Astrocyte of the cerebellum (primary cell): ENCODE data around the gene FAM78B.

ENCODE experiments used
- DNase-seq: peaks from one replicate; pipeline ENCODE4 v3.0.0-alpha.2; 2011; ENCODE audit warnings: low read depth
- H3K4me3 ChIP-seq: 2 replicates; pipeline ENCODE4 v1.5.1; 2011; ENCODE audit warnings: mild to moderate bottlenecking, low read depth, low read length, moderate library complexity
- in situ Hi-C: cut with HindIII; loops from 2 replicates; pipeline ENCODE4 v1.10.0; 2017; ENCODE audit warnings: low sequenced_read_pairs
- TF ChIP-seq, protein P1 (sequence below): IDR thresholded peaks from 2 replicates; pipeline ENCODE4 v1.5.1; 2012; ENCODE audit warnings: low read length, low read depth, moderate library complexity, mild to moderate bottlenecking; ENCODE audit errors: missing control alignments

Gene FAM78B

DNA sequence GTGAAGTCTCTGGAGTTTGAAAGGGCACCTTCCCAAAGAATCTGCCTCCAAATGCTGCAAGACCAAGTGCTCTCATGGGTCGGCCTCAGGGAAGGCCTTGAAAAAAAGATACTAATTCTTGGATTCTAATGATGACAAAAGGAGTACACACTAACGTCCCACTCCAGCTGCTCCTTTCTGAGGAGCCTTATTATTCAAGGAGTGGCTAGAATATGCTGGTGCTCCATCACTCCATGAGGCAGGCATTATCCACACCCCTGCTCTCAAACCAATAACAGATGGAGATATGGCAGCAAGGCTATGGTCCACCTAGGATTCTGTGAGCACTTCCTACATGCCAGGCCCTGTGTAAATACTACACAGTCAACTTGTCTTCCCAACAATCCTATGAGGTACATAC is 54.4 kb downstream of the FAM78B start:
- DNase-seq: no peak
- TF ChIP-seq, protein P1, sequence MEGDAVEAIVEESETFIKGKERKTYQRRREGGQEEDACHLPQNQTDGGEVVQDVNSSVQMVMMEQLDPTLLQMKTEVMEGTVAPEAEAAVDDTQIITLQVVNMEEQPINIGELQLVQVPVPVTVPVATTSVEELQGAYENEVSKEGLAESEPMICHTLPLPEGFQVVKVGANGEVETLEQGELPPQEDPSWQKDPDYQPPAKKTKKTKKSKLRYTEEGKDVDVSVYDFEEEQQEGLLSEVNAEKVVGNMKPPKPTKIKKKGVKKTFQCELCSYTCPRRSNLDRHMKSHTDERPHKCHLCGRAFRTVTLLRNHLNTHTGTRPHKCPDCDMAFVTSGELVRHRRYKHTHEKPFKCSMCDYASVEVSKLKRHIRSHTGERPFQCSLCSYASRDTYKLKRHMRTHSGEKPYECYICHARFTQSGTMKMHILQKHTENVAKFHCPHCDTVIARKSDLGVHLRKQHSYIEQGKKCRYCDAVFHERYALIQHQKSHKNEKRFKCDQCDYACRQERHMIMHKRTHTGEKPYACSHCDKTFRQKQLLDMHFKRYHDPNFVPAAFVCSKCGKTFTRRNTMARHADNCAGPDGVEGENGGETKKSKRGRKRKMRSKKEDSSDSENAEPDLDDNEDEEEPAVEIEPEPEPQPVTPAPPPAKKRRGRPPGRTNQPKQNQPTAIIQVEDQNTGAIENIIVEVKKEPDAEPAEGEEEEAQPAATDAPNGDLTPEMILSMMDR: no peak
- in situ Hi-C loops: no loop called here
- no peak overlapping the region for H3K4me3 ChIP-seq

DNA sequence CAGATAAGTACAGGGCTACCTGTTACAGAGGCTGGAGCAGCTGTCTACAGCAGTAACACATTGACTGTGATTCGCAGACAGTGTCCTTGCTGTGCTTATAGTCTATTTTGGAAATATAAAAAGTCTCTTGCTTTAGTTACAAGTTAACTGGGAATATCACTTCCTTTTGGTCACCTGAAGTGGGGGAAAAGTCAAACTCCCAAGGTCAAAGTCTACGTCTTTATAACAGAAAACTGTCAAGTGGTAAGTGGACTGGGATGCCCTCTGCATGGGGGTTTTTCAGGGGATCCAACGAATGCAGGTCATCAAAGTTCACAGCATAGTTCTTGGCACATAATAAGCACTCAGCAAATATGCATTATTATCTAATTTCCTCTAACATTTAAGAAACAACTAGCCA is 55.4 kb downstream of the FAM78B start:
- in situ Hi-C loops: no loop called here
- no peak overlapping the region for H3K4me3 ChIP-seq
- TF ChIP-seq, protein P1: no peak
- no peak for DNase-seq

DNA sequence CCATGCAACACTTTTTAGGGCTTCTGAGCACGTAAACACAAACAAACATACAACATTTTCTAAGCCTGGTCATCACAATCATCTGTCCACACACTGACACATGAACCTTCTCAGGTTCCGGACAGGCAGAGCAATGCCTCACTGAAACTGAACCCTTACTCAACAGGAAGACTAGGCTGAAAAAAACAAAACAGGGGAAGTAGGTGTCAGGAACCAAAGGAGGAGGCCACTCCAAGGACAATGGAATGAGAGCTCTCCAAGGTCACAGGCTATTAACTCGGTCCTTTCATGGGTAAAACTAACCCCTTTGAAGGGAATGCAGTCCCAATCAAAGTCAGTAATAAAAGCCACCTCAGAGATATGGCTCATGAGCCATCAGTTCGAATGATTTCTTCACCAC is 76.6 kb downstream of the FAM78B start:
- TF ChIP-seq, protein P1: no peak
- no peak for DNase-seq
- no peak overlapping the region for H3K4me3 ChIP-seq
- in situ Hi-C loops: no loop called here

- in situ Hi-C loops: no loop called here
- no peak overlapping the region for H3K4me3 ChIP-seq
- no peak for DNase-seq
- TF ChIP-seq, protein P1: no peak
Observed at GRCh38 chr1:166089804-166090203, 77.0 kb downstream of the FAM78B start.

DNA sequence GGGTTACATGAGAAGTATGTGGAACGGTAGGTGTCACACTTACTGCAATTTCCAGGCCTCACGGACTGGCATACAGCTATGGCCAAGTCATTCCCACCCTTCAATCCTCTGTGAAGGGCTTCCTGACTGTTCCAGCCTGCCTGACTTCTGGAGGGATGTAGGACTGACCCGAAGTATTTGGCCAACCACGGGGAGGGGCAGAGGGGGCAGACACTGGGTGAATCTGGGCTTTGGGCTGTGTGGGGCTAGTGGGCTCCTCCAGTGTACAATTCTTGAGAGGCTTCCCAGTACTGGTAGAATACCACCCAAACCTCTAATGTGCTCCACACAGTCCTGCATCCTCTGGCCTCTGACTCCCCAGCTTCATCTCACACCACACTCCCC is 78.2 kb downstream of the FAM78B start:
- no peak for DNase-seq
- TF ChIP-seq, protein P1: no peak
- in situ Hi-C loops: no loop called here
- H3K4me3 ChIP-seq: no peak overlapping the region

DNA sequence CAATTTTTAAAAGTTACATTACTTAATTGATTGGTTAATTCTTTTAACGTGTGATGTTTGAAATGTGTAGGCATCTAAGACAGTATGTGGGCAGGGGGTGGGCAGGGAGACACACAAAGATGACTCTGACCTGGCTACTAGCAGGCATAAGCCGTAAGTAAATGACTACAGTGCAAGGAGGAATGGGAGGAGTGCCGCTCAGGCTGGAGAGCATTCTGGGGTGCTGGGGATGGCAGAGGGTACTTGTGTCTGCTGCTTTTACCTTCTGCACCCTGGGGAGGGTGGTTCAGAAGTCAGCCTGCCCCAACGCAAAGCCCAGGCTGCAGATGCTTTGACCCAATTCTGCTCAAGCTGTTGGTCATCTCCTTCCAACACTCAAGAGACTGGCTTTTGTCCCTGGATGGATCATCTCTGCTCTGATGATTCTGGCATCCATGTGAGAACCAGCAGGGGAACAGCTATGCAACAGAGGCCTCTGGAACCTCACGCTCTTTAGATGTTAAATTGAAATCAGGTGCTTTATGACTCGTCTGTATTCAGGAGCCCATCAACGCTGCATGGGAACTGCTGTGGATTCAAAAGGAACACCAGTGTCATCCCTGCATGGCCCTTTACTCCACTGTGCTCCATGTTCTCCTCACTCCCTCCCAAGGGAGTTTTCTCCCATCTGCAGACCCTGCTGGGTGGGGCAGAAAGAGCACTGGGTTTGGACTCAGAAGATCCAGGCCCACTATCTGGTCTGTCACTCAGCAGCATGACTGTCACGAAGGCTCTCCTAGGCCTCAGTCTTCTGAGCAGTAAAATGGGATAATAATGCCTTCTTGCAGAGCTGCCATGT is 78.8 kb downstream of the FAM78B start:
- TF ChIP-seq, protein P1: no peak
- DNase-seq: no peak
- in situ Hi-C loops: no loop called here
- no peak overlapping the region for H3K4me3 ChIP-seq
